Stimulated activated CD4-positive, alpha-beta T cell treated with anti-CD3 and anti-CD28 coated beads, Interleukin-4, amount 100 ng/mL, for 4 hours (primary cell): ENCODE results near the gene MTRFR.
"Not testable (repeated sequence)": the region's sequence is repeated elsewhere in the genome, so short reads cannot be mapped to it uniquely, and the experiment has no call there.

Source experiments
- DNase-seq, 2 experiments: peaks; one replicate each; pipeline ENCODE4 v3.0.0-alpha.2; 2020

Gene MTRFR

GRCh38 chr12:123232807-123233504 lies at the start of gene MTRFR, which contains the start of gene MPHOSPH9:
MTRFR (plus strand) TSS chr12:123233436; CDS start chr12:123253675, 20,239 bp downstream.
MPHOSPH9 (minus strand) TSS chr12:123233141; CDS start chr12:123230364, 2,777 bp downstream.
- DNase-seq: peak; percentile 96 to 99

GRCh38 chr12:123187637-123188036 lies 45.6 kb upstream of the MTRFR start:
- no peak for DNase-seq

- no peak for DNase-seq
Observed at GRCh38 chr12:123199936-123200335, 33.3 kb upstream of the MTRFR start.

GRCh38 chr12:123200414-123200813 lies 32.8 kb upstream of the MTRFR start:
- no peak for DNase-seq

- DNase-seq: not testable (repeated sequence)
Observed at GRCh38 chr12:123206794-123207193, 26.4 kb upstream of the MTRFR start.

GRCh38 chr12:123207815-123208214 lies 25.4 kb upstream of the MTRFR start:
- not testable (repeated sequence) for DNase-seq

- DNase-seq: peak; percentile 19 to 46
Observed at GRCh38 chr12:123223241-123223668, 10.0 kb upstream of the MTRFR start.

- DNase-seq: no peak
Observed at GRCh38 chr12:123225443-123225842, 7.8 kb upstream of the MTRFR start.

- DNase-seq: no peak
Observed at GRCh38 chr12:123227581-123228258, 5.5 kb upstream of the MTRFR start.

GRCh38 chr12:123229051-123229450 lies 4.2 kb upstream of the MTRFR start:
- DNase-seq: no peak

- no peak for DNase-seq
Observed at GRCh38 chr12:123231931-123232330, 1.3 kb upstream of the MTRFR start.

GRCh38 chr12:123232472-123232806 lies 797 bp upstream of the MTRFR start:
- DNase-seq: no peak

- no peak for DNase-seq
Observed at GRCh38 chr12:123233505-123234308, 471 bp downstream of the MTRFR start.

GRCh38 chr12:123237646-123238329 lies 4.6 kb downstream of the MTRFR start:
- peak; percentile 63 to 68 for DNase-seq

- DNase-seq: no peak
Observed at GRCh38 chr12:123238330-123238682, 5.1 kb downstream of the MTRFR start.

- no peak for DNase-seq
Observed at GRCh38 chr12:123238961-123239360, 5.7 kb downstream of the MTRFR start.

GRCh38 chr12:123242116-123242904 lies 9.1 kb downstream of the MTRFR start:
- DNase-seq: no peak

GRCh38 chr12:123243671-123244262 lies 10.5 kb downstream of the MTRFR start:
- DNase-seq: no peak

GRCh38 chr12:123245678-123246077 lies 12.4 kb downstream of the MTRFR start:
- no peak for DNase-seq

GRCh38 chr12:123248129-123248528 lies 14.9 kb downstream of the MTRFR start:
- not testable (repeated sequence) for DNase-seq

- DNase-seq: not testable (repeated sequence)
Observed at GRCh38 chr12:123248996-123249741, 15.9 kb downstream of the MTRFR start.
